GM21825 (cell line): ENCODE measurements around the gene ARHGAP15.
A peak's percentile ranks its signal among the peaks of the same experiment; 100 is the strongest.

ENCODE experiments used
- ATAC-seq: cut with Tn5 transposase; IDR thresholded peaks from one replicate; pipeline ENCODE4 v1.9.1; 2021; ENCODE audit warnings: mild to moderate bottlenecking, moderate library complexity; ENCODE audit not compliant: unreplicated experiment

Gene ARHGAP15

GRCh38 chr2:143383016-143383415 lies 253.8 kb downstream of the ARHGAP15 start:
- ATAC-seq = no peak

- ATAC-seq = no peak
Observed at GRCh38 chr2:143384111-143384510, 254.9 kb downstream of the ARHGAP15 start.

- ATAC-seq = no peak
Observed at GRCh38 chr2:143390171-143390570, 261.0 kb downstream of the ARHGAP15 start.

GRCh38 chr2:143392358-143392757 lies 263.1 kb downstream of the ARHGAP15 start:
- no peak for ATAC-seq

- ATAC-seq = no peak
Observed at GRCh38 chr2:143394062-143394461, 264.8 kb downstream of the ARHGAP15 start.

GRCh38 chr2:143397884-143398614 lies 268.8 kb downstream of the ARHGAP15 start:
- ATAC-seq = peak; percentile 69

- ATAC-seq = no peak
Observed at GRCh38 chr2:143398781-143399180, 269.6 kb downstream of the ARHGAP15 start.

GRCh38 chr2:143399631-143400069 lies 270.4 kb downstream of the ARHGAP15 start:
- ATAC-seq = no peak

- no peak for ATAC-seq
Observed at GRCh38 chr2:143401861-143402260, 272.6 kb downstream of the ARHGAP15 start.

- ATAC-seq = no peak
Observed at GRCh38 chr2:143402451-143402850, 273.2 kb downstream of the ARHGAP15 start.

GRCh38 chr2:143410082-143410897 lies 281.1 kb downstream of the ARHGAP15 start:
- no peak for ATAC-seq

- no peak for ATAC-seq
Observed at GRCh38 chr2:143415571-143415970, 286.4 kb downstream of the ARHGAP15 start.

- ATAC-seq = no peak
Observed at GRCh38 chr2:143417428-143417827, 288.2 kb downstream of the ARHGAP15 start.

- ATAC-seq = no peak
Observed at GRCh38 chr2:143420313-143420712, 291.1 kb downstream of the ARHGAP15 start.

- ATAC-seq = peak; percentile 95
Observed at GRCh38 chr2:143422681-143423080, 293.5 kb downstream of the ARHGAP15 start.

- no peak for ATAC-seq
Observed at GRCh38 chr2:143425896-143426295, 296.7 kb downstream of the ARHGAP15 start.

GRCh38 chr2:143426296-143426695 lies 297.1 kb downstream of the ARHGAP15 start:
- no peak for ATAC-seq

GRCh38 chr2:143428700-143429099 lies 299.5 kb downstream of the ARHGAP15 start:
- no peak for ATAC-seq

GRCh38 chr2:143429932-143430679 lies 300.9 kb downstream of the ARHGAP15 start:
- ATAC-seq = no peak

- ATAC-seq = no peak
Observed at GRCh38 chr2:143431316-143431715, 302.1 kb downstream of the ARHGAP15 start.

GRCh38 chr2:143433251-143433650 lies 304.0 kb downstream of the ARHGAP15 start:
- no peak for ATAC-seq
